Cardiac fibroblast (primary cell): ENCODE measurements around the gene NOLC1.

Experiments
- DNase-seq, 2 donors: peaks; one replicate each; pipeline versions ENCODE4 v3.0.0 to v3.0.0-alpha.2; 2010; ENCODE audit warnings: low read depth in 2 of 2
- H3K4me3 ChIP-seq, 2 donors: replicated peaks in 1 of 2; 1 replicate in 1 of 2; 2 replicates in 1 of 2; pipeline ENCODE4 v1.5.1; 2011; ENCODE audit warnings: low read depth in 2 of 2, low read length in 2 of 2, mild to moderate bottlenecking in 2 of 2, moderate library complexity in 1 of 2
- CTCF ChIP-seq: IDR thresholded peaks from one replicate; pipeline ENCODE4 v1.5.1; 2011; ENCODE audit warnings: low read depth, mild to moderate bottlenecking, low read length, inconsistent platforms

NOLC1 gene

DNA sequence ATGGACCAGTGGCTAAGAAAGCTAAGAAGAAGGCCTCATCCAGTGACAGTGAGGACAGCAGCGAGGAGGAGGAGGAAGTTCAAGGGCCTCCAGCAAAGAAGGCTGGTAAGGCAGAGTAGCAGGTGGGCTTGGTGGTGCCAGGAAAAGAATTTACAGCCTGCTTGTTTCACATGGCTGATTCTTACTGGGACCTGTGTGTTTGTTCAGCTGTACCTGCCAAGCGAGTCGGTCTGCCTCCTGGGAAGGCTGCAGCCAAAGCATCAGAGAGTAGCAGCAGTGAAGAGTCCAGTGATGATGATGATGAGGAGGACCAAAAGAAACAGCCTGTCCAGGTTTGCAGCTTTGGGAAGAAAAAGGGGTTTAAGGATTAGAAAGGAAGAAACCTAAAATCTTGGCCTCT is 5.0 kb downstream of the NOLC1 start:
- DNase-seq = no peak
- no peak overlapping the region for H3K4me3 ChIP-seq
- TF ChIP-seq CTCF = no peak

DNA sequence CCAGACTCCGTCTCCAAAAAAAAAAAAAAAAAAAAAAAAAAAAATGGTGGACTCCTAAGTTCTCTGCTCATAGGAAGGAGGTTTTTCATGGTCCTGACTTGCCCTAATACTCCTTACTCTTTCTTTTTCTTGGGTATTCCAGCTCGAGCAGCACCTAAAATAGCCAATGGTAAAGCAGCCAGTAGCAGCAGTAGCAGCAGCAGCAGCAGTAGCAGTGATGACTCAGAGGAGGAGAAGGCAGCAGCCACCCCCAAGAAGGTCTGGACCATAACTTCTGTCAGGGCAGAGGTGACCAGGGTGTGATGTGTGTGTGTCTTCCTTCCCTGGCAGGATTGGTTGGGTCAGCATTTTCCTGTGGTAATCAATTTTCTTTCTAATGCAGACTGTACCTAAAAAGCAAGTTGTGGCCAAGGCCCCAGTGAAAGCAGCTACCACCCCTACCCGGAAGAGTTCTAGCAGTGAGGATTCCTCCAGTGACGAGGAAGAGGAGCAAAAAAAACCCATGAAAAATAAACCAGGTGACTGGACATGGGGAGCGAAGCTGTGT is 6.9 kb downstream of the NOLC1 start:
- DNase-seq = peak in 1 of 2 donors; percentile 33
- TF ChIP-seq CTCF = no peak

GRCh38 chr10:102159831-102160230 is 7.6 kb downstream of the NOLC1 start:
- DNase-seq = no peak
- no peak for TF ChIP-seq CTCF
- H3K4me3 ChIP-seq = no peak overlapping the region

More for the DNA sequence above, 6.9 kb downstream of the NOLC1 start:
- no peak overlapping the region for H3K4me3 ChIP-seq

DNA sequence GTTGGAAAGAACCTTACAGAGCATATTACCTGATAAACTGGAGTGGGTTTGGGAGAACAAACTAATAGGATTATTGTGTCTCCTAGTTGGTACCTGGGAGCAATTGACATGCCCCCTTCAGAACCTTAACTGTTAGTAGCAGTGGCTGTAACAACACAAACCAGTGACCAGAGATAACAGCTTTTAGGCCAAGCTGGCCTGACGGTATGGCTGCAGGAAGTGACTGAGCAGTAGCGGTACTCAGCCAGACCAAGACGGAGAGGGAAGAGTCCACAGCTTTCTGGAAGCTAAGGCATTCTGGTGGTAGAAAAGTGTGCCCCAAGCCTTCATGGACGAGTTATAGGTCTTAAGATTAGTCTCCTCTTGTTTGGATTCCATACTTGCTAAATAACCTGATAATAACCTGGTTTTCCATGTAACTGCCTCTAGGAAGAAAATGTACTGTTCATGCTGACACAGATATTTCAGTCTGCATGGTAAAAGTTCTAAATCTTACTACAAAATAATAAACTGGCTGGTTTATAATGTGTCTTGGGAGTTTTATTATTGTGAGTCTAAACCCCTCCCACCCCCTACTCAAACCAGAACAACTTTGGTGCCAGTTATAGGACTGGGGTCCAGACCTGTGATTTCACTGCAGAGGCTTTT is 11.3 kb downstream of the NOLC1 start:
- no peak for DNase-seq
- no peak overlapping the region for H3K4me3 ChIP-seq
- TF ChIP-seq CTCF = no peak

GRCh38 chr10:102167861-102168260 is 15.7 kb downstream of the NOLC1 start:
- no peak overlapping the region for H3K4me3 ChIP-seq
- no peak for DNase-seq
- TF ChIP-seq CTCF = no peak

GRCh38 chr10:102170602-102171001 is 18.4 kb downstream of the NOLC1 start:
- DNase-seq = no peak
- no peak overlapping the region for H3K4me3 ChIP-seq
- no peak for TF ChIP-seq CTCF

DNA sequence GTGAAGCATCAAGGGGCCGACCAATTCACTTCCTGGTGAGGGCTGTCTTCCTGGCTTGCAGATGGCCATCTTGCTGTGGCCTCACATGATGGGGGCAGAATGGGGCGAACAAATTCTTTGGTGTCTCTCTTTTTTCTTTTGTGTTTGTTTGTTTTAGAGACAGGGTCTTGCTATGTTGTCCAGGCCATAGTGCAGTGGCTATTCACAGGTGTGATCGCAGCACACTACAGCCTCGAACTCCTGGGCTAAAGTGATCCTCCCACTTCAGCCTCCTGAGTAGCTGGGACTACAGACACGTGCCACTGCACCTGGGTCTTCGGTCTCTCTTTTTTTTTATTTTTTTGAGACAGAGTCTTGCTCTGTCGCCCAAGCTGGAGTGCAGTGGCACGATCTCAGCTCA is 20.1 kb downstream of the NOLC1 start:
- no peak for DNase-seq
- no peak for TF ChIP-seq CTCF
- no peak overlapping the region for H3K4me3 ChIP-seq
